SK-N-MC (cell line): Measurements from ENCODE around the gene IRF5.

Experiments used
- EZH2 ChIP-seq: fragments of 200-600 bp; sonication (generic); IDR thresholded peaks from one replicate; pipeline ENCODE4 v1.6.1; 2017; ENCODE audit warnings: antibody characterized with exemption
- FOXP2 ChIP-seq: optimal IDR thresholded peaks from 2 replicates; pipeline ENCODE3; 2011; ENCODE audit warnings: mild to moderate bottlenecking, moderate library complexity; ENCODE audit not compliant: insufficient read depth; ENCODE audit errors: extremely low read length, control extremely low read depth
- POLR2AphosphoS5 ChIP-seq: IDR thresholded peaks from 2 replicates; pipeline ENCODE4 v1.6.1; 2012; ENCODE audit warnings: mild to moderate bottlenecking, low read depth, low read length, borderline replicate concordance

GRCh38 chr7:128985660-128986059 lies 47.9 kb downstream of the IRF5 start:
- TF ChIP-seq EZH2 (no peak), POLR2AphosphoS5 (no peak), FOXP2 (no peak)
